Tibial nerve (tissue), 4 donors: ENCODE measurements around the gene TES.

Experiments used
- EP300 ChIP-seq, 2 donors: sonication (generic); formaldehyde crosslinking; IDR thresholded peaks; one replicate each; pipeline ENCODE4 v1.6.1; 2017; ENCODE audit warnings: antibody characterized with exemption in 2 of 2, mild to moderate bottlenecking in 1 of 2
- POLR2A ChIP-seq, 2 donors: fragments of 450-650 bp; IDR thresholded peaks; one replicate each; pipeline ENCODE4 v1.6.1; 2017; ENCODE audit warnings: antibody characterized with exemption in 2 of 2, mild to moderate bottlenecking in 2 of 2, moderate library complexity in 2 of 2
- TF ChIP-seq, protein P1 (sequence below), 5 experiments: fragments of 200-600 bp in 3 of 5; fragments of 450-650 bp in 2 of 5; sonication (generic) in 3 of 5; IDR thresholded peaks; one replicate each; pipeline ENCODE4 v1.5.1; 2016 to 2019; ENCODE audit warnings: antibody characterized with exemption in 5 of 5, mild to moderate bottlenecking in 3 of 5, moderate library complexity in 2 of 5

DNA sequence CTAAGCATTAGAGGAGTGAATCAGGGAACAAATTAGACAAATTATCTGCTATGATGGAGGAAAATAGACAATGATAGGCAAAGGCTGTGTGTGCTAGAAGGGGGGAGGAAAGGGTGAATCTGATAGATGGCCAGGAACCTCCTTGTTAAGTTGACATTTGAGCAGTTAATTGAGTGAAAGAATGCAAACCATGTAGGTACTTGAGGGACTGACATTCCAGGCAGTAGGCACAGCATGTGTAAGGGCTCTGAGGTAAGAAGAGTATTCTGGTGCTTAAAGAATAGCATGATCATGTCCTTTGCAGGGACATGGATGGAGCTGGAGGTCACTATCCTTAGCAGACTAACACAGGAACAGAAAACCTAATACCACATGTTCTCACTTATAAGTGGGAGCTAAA, 48.6 kb upstream of the TES start:
- no peak for TF ChIP-seq POLR2A (IDR thresholded peaks at IDR 0.05)
- TF ChIP-seq, protein P1, sequence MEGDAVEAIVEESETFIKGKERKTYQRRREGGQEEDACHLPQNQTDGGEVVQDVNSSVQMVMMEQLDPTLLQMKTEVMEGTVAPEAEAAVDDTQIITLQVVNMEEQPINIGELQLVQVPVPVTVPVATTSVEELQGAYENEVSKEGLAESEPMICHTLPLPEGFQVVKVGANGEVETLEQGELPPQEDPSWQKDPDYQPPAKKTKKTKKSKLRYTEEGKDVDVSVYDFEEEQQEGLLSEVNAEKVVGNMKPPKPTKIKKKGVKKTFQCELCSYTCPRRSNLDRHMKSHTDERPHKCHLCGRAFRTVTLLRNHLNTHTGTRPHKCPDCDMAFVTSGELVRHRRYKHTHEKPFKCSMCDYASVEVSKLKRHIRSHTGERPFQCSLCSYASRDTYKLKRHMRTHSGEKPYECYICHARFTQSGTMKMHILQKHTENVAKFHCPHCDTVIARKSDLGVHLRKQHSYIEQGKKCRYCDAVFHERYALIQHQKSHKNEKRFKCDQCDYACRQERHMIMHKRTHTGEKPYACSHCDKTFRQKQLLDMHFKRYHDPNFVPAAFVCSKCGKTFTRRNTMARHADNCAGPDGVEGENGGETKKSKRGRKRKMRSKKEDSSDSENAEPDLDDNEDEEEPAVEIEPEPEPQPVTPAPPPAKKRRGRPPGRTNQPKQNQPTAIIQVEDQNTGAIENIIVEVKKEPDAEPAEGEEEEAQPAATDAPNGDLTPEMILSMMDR (IDR thresholded peaks at IDR 0.05), result no peak
- no peak for TF ChIP-seq EP300 (IDR thresholded peaks at IDR 0.05)
